NCI-H526 treated with DMSO at 0.1 percent for 48 hours (cell line): ENCODE data around the gene ZNF496.
"Not testable (repeated sequence)": the region's sequence is repeated elsewhere in the genome, so short reads cannot be mapped to it uniquely, and the experiment has no call there.

Experiments
- DNase-seq: peaks from one replicate; lab custom pipeline; 2025; lab: John Stamatoyannopoulos, UW

The ZNF496 gene

GRCh38 chr1:247331525-247332214, at the start of gene ZNF496:
ZNF496 (minus strand) TSS chr1:247331867; CDS start chr1:247329578, 2,289 bp downstream.
- DNase-seq, result peak; percentile 23

- DNase-seq, result no peak
Measured at GRCh38 chr1:247378334-247379073, 46.8 kb upstream of the ZNF496 start.

- not testable (repeated sequence) for DNase-seq
Measured at GRCh38 chr1:247377656-247378055, 46.0 kb upstream of the ZNF496 start.

- no peak for DNase-seq
Measured at GRCh38 chr1:247376659-247377058, 45.0 kb upstream of the ZNF496 start.

- no peak for DNase-seq
Measured at GRCh38 chr1:247375747-247376146, 44.1 kb upstream of the ZNF496 start.

GRCh38 chr1:247374651-247375334, 43.1 kb upstream of the ZNF496 start:
- not testable (repeated sequence) for DNase-seq

- no peak for DNase-seq
Measured at GRCh38 chr1:247373721-247374141, 42.1 kb upstream of the ZNF496 start.

- no peak for DNase-seq
Measured at GRCh38 chr1:247371801-247372259, 40.2 kb upstream of the ZNF496 start.

- DNase-seq, result no peak
Measured at GRCh38 chr1:247370786-247371732, 39.4 kb upstream of the ZNF496 start.

GRCh38 chr1:247368490-247369145, 37.0 kb upstream of the ZNF496 start:
- no peak for DNase-seq

- no peak for DNase-seq
Measured at GRCh38 chr1:247367786-247368422, 36.2 kb upstream of the ZNF496 start.

- DNase-seq, result no peak
Measured at GRCh38 chr1:247366926-247367645, 35.4 kb upstream of the ZNF496 start.

GRCh38 chr1:247366345-247366744, 34.7 kb upstream of the ZNF496 start:
- DNase-seq, result not testable (repeated sequence)

GRCh38 chr1:247365023-247365422, 33.4 kb upstream of the ZNF496 start:
- no peak for DNase-seq

- DNase-seq, result not testable (repeated sequence)
Measured at GRCh38 chr1:247363000-247363399, 31.3 kb upstream of the ZNF496 start.

GRCh38 chr1:247362153-247362552, 30.5 kb upstream of the ZNF496 start:
- DNase-seq, result no peak

GRCh38 chr1:247360991-247361731, 29.5 kb upstream of the ZNF496 start:
- no peak for DNase-seq

GRCh38 chr1:247360116-247360898, 28.6 kb upstream of the ZNF496 start:
- DNase-seq, result no peak
